ENCODE data around the gene SLC11A2.
"Not testable (repeated sequence)": the region's sequence is repeated elsewhere in the genome, so short reads cannot be mapped to it uniquely, and the experiment has no call there.

SLC11A2 gene

GRCh38 chr12:50960130-50960529 lies 66.1 kb downstream of the SLC11A2 start:
- Histone ChIP-seq H3K4me1 (ENCODE audit: insufficient read depth, poor library complexity, severe bottlenecking) (no peaks in the 10 kb centered on the region), H3K27ac (ENCODE audit: poor library complexity, severe bottlenecking) (no peak overlapping the region), H3K36me3 (ENCODE audit: low read depth) (no peaks in the 10 kb centered on the region), H3K4me3 (ENCODE audit: severe bottlenecking) (no peak overlapping the region), H3K9me3 (ENCODE audit: severe bottlenecking) (no peaks in the 10 kb centered on the region), H3K27me3 (ENCODE audit: insufficient read depth, poor library complexity, severe bottlenecking) (no peaks in the 10 kb centered on the region)
- ATAC-seq (ENCODE audit: low read depth) (no peak), DNase-seq (ENCODE audit: low spot score) (no peak)
- TF ChIP-seq, protein P1, sequence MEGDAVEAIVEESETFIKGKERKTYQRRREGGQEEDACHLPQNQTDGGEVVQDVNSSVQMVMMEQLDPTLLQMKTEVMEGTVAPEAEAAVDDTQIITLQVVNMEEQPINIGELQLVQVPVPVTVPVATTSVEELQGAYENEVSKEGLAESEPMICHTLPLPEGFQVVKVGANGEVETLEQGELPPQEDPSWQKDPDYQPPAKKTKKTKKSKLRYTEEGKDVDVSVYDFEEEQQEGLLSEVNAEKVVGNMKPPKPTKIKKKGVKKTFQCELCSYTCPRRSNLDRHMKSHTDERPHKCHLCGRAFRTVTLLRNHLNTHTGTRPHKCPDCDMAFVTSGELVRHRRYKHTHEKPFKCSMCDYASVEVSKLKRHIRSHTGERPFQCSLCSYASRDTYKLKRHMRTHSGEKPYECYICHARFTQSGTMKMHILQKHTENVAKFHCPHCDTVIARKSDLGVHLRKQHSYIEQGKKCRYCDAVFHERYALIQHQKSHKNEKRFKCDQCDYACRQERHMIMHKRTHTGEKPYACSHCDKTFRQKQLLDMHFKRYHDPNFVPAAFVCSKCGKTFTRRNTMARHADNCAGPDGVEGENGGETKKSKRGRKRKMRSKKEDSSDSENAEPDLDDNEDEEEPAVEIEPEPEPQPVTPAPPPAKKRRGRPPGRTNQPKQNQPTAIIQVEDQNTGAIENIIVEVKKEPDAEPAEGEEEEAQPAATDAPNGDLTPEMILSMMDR (IDR thresholded peaks at IDR 0.05; ENCODE audit: poor library complexity, severe bottlenecking), result no peak

GRCh38 chr12:50955697-50956096 lies 70.5 kb downstream of the SLC11A2 start:
- no peak for DNase-seq (ENCODE audit: low spot score)
- Histone ChIP-seq H3K36me3 (ENCODE audit: low read depth) (no peaks in the 10 kb centered on the region), H3K27ac (ENCODE audit: poor library complexity, severe bottlenecking) (no peak overlapping the region), H3K9me3 (ENCODE audit: severe bottlenecking) (no peaks in the 10 kb centered on the region), H3K27me3 (ENCODE audit: insufficient read depth, poor library complexity, severe bottlenecking) (no peaks in the 10 kb centered on the region), H3K4me1 (ENCODE audit: insufficient read depth, poor library complexity, severe bottlenecking) (no peaks in the 10 kb centered on the region), H3K4me3 (ENCODE audit: severe bottlenecking) (no peak overlapping the region)
- ATAC-seq (ENCODE audit: low read depth), result no peak
- TF ChIP-seq, protein P1 (IDR thresholded peaks at IDR 0.05; ENCODE audit: poor library complexity, severe bottlenecking), result no peak

DNA sequence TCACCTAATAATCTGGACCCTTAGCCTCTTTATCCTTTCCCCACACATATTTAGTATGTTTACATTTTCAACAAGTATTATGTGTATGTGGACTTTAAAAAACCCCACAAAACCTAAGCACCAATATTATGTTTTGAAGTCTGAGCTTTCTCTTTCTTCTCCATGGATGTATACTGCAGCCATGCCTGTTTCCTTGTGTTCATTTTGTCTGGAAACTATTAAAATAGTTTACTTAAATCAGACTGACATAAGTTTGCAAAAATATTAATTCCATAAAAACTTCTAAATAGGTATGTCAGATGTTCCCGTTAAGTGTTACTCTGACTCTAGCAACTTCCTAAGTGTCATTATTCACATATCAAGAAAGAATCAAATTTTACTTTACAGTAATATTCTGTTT lies 70.9 kb downstream of the SLC11A2 start:
- Histone ChIP-seq H3K9me3 (ENCODE audit: severe bottlenecking) (no peaks in the 10 kb centered on the region), H3K27me3 (ENCODE audit: insufficient read depth, poor library complexity, severe bottlenecking) (no peaks in the 10 kb centered on the region), H3K36me3 (ENCODE audit: low read depth) (no peaks in the 10 kb centered on the region), H3K27ac (ENCODE audit: poor library complexity, severe bottlenecking) (no peak overlapping the region), H3K4me1 (ENCODE audit: insufficient read depth, poor library complexity, severe bottlenecking) (no peaks in the 10 kb centered on the region), H3K4me3 (ENCODE audit: severe bottlenecking) (no peak overlapping the region)
- no peak for DNase-seq (ENCODE audit: low spot score)
- ATAC-seq (ENCODE audit: low read depth), result no peak
- TF ChIP-seq, protein P1 (IDR thresholded peaks at IDR 0.05; ENCODE audit: poor library complexity, severe bottlenecking), result no peak

- not testable (repeated sequence) for H3K4me3 ChIP-seq (ENCODE audit: severe bottlenecking); H3K4me1 ChIP-seq (ENCODE audit: insufficient read depth, poor library complexity, severe bottlenecking); ATAC-seq (ENCODE audit: low read depth); H3K27me3 ChIP-seq (ENCODE audit: insufficient read depth, poor library complexity, severe bottlenecking); H3K9me3 ChIP-seq (ENCODE audit: severe bottlenecking); H3K36me3 ChIP-seq (ENCODE audit: low read depth); DNase-seq (ENCODE audit: low spot score); H3K27ac ChIP-seq (ENCODE audit: poor library complexity, severe bottlenecking)
Observed at GRCh38 chr12:50954789-50955188, 71.4 kb downstream of the SLC11A2 start.

DNA sequence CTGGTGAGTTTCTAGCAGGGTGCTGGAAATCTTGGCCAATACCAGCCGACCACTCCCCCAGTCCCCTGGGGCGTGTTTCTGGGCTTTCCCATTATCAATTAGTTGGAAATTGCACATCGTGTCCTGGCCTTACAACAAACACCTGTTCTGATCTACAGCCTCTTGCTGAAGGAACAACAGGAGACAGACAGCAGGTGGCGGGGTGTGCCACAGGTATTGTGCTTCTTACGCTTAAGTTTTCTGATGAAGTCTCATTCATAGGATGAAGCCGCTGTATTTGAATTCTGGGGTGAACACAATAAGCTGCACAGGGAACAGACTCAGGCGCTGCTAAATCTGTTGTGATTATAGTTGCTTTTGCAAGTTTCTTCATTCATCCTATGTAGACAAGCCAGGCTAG lies 73.1 kb downstream of the SLC11A2 start:
- TF ChIP-seq, protein P1 (IDR thresholded peaks at IDR 0.05; ENCODE audit: poor library complexity, severe bottlenecking), result no peak

More for the DNA sequence above, 73.1 kb downstream of the SLC11A2 start:
- no peaks in the 10 kb centered on the region for H3K9me3 ChIP-seq (ENCODE audit: severe bottlenecking)
- no peaks in the 10 kb centered on the region for H3K36me3 ChIP-seq (ENCODE audit: low read depth)
- ATAC-seq (ENCODE audit: low read depth) (no peak), DNase-seq (ENCODE audit: low spot score) (no peak)
- H3K27ac ChIP-seq (ENCODE audit: poor library complexity, severe bottlenecking), result no peak overlapping the region
- no peak overlapping the region for H3K4me3 ChIP-seq (ENCODE audit: severe bottlenecking)
- H3K4me1 ChIP-seq (ENCODE audit: insufficient read depth, poor library complexity, severe bottlenecking), result no peaks in the 10 kb centered on the region
- no peaks in the 10 kb centered on the region for H3K27me3 ChIP-seq (ENCODE audit: insufficient read depth, poor library complexity, severe bottlenecking)

All from RWPE2 (cell line).